Measurements from ENCODE around the gene HRK.
"Not testable (repeated sequence)": the region's sequence is repeated elsewhere in the genome, so short reads cannot be mapped to it uniquely, and the experiment has no call there.

HRK gene

DNA sequence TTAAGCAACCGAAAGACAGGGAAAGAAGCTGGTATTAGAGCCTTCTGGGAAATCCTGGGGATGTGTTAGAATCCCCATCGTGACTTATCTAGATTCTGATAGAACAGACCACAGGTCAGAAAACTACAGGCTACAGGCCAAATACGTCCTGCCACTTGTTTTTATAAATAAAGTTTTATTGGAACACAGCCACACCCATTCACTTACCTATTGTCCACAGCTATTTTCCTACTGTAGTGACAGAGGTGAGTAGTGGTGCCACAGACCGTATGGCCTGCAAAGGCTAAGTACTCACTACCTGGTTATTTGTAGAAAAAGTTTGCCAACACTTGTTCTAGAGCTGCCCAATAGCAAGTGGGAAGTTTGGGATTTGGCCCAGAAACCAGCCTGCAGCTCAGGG lies 53.8 kb downstream of the HRK start:
- in situ Hi-C loops (cut with MboI; ENCODE audit: low sequenced_read_pairs): no loop called here

DNA sequence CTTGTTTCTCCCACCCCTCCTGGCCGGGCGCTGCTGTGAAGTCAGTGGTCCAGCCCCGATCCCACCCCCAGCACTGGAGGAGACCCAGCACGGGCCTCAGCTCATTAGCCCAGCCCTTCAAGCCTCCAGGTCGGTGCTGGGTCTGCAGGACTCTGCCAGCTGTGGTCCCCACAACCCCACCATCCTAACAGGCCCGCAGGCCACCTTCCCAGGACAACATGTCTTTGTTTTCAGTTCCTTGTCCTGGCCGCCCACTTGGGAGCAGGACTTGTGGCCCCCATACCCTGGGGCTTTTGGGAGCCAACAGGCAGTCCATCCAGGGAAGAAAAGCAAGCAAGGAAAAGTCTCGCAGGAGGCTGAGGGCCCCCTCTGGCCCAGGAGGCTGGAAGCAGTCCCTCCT lies 60.0 kb downstream of the HRK start:
- in situ Hi-C loops (cut with MboI; ENCODE audit: low sequenced_read_pairs): no loop called here

DNA sequence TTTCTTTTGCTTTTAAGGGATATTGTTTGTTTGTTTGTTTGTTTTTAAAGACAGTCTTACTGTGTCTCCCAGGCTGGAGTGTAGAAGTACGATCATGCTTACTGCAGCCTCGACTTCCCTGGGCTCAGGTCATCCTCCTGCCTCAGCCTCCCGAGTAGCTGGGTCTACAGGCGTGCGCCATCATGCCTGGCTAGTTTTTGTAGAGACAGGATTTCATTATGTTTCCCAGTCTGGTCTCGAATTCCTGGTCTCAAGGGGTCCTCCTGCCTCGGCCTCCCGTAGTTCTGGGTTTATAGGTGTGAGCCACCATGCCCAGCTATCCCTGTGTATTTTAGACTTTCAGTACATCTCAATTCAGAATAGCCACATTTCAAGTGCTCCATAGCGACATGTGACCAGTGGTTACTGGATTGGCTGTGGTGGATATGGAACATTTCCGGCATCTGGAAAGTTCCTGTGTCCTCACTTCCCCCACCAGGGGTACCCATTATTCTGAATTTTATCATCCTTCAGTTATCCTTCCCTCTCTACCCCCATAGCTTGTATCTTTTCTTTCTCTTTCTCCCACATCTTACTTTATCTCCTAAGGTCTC lies 61.1 kb downstream of the HRK start:
- in situ Hi-C loops (cut with MboI; ENCODE audit: low sequenced_read_pairs): no loop called here

DNA sequence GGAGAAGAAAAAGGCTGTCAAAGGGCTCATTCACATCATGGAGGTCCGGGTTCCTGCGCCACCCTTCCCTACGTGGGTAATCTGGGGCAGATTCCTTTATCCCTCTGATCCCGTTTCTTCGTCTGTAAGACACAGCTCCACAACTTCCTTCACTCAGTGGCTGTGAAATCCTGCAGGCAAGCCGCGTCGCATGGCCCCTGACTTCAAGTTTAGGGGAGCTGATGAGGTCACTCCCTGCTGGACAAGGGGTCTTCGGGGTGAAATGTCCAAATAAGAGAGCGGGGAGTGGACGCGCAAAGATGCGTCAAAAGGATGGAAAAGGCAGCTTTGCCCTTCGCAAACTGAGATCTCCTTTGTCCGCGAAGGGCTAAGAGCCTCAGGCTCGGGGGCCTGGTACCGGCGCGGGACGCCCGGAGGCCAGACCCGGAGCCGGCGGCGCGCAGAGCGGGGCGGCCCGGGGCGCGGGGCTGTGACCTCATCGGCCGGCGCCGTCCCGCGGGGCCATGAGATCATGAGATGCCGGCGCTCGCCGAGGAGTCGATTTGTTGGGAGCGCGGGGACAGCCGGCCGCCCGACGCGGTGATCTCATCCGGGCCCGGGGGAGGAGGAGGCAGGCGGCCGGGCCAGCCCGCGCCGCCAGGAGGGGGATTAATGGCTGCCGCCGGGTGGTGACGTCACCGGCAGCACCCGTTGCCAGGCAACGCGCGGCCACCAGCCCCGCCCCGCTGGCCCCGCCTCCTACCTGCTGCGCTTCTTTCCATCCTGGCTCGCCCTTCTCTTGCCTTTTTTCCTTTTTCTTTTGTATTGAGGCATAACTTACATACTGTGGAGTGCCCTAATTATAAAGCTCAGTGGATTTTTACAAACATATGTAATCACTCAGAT lies 62.1 kb downstream of the HRK start:
- in situ Hi-C loops (cut with MboI; ENCODE audit: low sequenced_read_pairs): no loop called here

DNA sequence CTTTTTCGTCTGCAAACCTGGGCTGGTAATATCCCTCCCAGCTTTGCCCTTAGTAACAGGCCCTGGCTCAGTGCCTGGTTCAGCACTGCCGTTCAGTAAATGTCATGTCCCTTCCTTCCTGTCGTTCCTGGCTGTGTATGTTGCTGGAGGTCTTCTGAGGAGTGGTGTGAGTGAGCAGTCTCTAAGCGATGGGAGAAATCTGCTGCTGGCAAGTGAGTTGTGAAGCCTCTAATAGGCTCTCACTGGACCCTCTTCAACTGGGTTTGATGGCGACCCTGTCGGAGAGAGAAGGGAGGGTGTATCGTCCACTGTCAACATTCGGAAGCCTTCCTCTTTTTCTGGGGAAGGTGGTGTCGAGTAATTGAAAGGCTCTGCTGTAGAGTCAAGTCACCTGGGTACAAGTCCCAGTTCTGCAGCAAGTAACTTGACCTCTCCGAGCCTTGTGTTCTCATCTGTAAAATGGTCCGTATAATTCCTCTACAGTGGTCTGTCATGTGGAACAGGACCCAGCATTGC lies 62.8 kb downstream of the HRK start:
- in situ Hi-C loops (cut with MboI; ENCODE audit: low sequenced_read_pairs): no loop called here

DNA sequence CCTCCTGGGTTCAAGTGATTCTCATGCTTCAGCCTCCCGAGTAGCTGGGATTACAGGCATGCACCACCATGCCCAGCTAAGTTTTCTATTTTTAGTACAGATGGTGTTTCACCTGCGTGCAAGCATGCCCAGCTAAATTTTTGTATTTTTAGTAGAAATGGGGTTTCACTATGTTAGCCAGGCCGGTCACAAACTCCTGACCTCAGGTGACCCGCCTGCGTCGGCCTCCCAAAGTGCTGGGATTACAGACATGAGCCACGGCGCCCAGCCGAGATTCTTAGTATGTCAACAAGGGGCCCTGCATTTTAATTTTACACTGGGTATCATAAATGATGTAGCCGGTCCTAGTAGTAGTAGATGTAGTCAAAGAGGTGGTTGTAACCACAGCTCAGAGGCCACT lies 66.5 kb downstream of the HRK start:
- in situ Hi-C loops (cut with MboI; ENCODE audit: low sequenced_read_pairs): not testable (repeated sequence)

DNA sequence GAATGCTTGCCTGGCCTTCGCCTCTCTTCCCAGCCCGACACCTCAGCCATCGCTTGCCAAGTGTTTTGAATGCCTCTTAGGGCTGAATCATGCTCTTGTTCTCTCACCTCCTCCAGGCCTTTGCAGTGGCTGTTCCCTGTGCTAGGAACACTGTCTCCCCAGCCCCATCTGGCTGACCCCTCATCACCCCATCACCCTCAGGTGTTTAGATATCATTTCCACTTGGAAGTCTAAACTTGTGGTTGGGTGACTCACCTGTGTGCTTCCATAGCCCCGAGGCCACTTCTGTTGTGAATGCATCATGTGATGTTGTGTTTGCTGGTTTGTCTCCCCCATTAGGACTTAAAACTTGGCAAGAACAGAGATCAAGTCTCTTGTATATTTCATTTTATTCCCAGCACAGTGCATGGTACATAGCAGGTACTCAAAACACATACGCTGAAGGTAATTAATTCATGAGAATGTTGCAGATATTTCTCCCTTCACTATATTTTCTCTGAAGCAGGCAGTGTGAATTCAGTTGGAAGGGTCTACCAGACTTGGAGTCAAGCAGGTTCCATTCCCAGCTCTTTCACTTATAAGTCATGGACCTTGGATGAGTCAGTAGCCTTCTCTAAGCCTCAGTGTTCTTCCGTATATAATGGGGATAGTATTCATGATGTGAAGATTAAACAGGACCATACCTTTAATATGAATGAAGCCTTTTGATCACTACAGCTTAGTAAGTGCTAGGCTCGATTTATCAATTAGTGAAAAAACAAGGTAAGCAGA lies 67.8 kb downstream of the HRK start:
- in situ Hi-C loops (cut with MboI; ENCODE audit: low sequenced_read_pairs): no loop called here

DNA sequence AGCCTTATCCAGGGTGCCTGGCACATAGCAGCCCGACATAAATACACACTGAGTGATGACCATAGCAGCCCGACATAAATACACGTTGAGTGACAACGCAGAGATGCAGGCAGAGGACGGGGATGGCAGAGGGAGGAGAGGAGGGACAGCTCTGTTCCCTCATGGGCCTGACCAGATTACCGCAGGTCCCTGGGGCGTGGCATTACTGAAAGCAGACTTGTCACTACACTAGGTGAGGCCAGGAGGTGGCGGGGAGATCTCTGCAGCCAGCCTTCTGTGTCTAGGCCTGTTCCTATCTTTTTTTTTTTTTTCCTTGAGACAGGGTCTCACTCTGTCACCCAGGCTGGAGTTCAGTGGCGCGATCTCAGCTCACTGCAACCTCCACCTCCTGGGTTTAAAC lies 69.0 kb downstream of the HRK start:
- in situ Hi-C loops (cut with MboI; ENCODE audit: low sequenced_read_pairs): no loop called here

DNA sequence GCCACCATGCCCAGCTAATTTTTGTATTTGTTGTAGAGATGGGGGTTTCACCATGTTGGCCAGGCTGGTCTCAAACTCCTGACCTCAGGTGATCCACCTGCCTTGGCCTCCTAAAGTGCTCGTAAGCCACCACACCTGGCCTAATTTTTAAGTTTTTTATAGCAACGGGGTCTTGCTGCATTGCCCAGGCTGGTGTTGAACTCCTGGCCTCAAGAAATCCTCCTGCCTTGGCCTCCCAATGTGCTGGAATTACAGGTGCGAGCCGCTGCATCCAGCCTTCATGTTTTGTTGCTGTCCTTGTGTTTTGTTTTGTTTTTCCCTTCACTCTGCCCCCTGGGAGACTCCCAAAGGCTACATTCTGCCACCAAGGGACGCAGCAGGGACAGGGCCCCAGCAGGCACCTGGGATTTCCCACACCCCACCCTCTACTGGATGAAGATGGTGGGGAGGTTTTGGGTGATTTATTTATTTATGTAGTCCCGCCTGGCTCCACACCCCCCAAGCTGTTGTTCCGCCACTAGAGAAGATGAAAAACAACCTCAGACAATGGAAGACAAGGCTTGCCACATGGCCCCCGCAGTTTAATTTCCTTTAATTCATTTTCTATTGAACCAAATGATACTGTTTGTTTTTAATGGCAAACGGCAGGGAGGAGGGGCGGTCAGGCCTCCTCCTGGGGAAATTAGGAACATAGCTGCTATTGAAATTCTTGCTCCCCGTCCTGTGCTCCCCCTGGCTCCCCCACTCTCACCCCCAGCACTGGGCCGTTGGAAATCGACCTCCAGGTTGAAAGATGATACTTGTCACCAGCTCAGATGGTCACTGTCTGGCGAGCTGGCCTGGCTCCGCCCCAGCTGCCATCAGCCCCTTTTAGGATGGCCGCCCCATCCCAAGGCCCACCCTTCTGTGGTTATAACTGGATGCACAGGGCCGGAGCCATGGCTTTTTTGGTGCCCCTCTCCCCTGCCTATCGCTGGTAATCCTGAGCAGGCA lies 72.8 kb downstream of the HRK start:
- in situ Hi-C loops (cut with MboI; ENCODE audit: low sequenced_read_pairs): no loop called here

DNA sequence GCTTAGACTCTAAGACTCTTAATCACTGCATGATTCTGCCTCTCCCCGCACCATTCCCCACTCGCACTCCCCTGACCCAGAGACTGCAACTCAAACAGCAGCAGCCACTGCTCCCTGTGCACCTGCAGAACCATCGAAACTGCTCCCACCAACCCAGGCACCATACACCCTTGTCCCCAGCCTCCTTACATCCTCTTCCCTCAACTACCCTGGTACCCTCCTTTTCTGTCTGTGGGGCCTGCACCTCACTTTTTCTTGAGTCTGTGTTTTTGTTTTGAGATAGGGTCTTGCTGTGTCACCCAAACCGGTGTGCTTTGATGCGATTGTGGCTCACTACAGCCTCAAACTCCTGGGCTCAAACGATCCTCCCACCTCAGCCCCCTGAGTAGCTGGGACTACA lies 73.7 kb downstream of the HRK start:
- in situ Hi-C loops (cut with MboI; ENCODE audit: low sequenced_read_pairs): no loop called here

DNA sequence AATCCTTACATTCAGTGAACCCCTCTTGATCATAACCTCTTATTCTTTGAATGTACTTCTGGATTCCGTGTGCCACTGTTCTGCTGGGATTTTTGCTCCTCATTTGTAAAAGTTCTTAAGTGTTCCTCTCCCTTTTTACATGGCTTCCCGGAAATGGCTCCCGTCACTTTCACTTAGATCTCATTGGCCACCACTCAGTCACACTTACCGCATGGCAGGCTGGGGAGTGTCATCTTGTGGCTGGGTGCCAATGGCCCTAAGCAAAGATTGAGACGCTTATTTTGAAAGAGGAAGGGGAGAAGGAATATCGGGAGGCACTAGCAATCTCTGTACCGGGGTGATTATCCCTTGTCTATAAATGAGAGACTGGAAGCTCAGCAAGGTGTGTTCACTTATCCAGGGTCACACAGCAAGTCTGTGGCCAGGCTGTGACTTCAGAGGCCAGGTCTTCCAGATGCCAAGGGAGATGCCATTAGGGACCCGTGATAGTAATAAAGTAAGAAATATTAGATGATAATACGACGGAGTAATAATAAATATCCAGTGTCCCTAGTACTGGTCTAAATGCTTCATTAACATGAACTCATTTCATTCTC lies 74.3 kb downstream of the HRK start:
- in situ Hi-C loops (cut with MboI; ENCODE audit: low sequenced_read_pairs): no loop called here
